AG04450 (cell line): ENCODE results near the gene PROSER2. TPM values are rescaled to one million over a fixed set of nuclear protein-coding genes. Genes with fewer than 3 reads are reported as not detected.
A peak's percentile ranks its signal among the peaks of the same experiment; 100 is the strongest.

Source experiments
- CTCF ChIA-PET: fragments of 300-600, 350-600 bp; formaldehyde crosslinking; extraction: SDS; loops from one replicate; lab custom pipeline; 2022; ENCODE audit warnings: antibody characterized with exemption, inconsistent platforms; lab: Charles Lee
- POLR2A ChIA-PET: fragments of 350-600 bp; formaldehyde crosslinking; extraction: SDS; loops from one replicate; lab custom pipeline; 2021; ENCODE audit warnings: antibody characterized with exemption, inconsistent platforms; lab: Yijun Ruan, JAX
- DNase-seq: peaks from one replicate; pipeline ENCODE4 v3.0.0-alpha.2; 2011; ENCODE audit warnings: low read depth, low spot score
- H3K27ac ChIP-seq: one replicate; pipeline ENCODE4 v1.5.1; 2012; ENCODE audit warnings: low read depth, low read length, control low read depth
- H3K27me3 ChIP-seq: one replicate; pipeline ENCODE4 v1.6.0; 2012; ENCODE audit warnings: low read length; ENCODE audit not compliant: control insufficient read depth, insufficient read depth
- H3K4me3 ChIP-seq: 2 replicates; pipeline ENCODE4 v1.5.1; 2011; ENCODE audit warnings: mild to moderate bottlenecking, low read depth, low read length, control low read depth
- H3K9me3 ChIP-seq: 2 replicates; pipeline ENCODE4 v1.5.1; 2012; ENCODE audit warnings: low read length; ENCODE audit not compliant: control insufficient read depth, insufficient read depth
- polyA plus RNA-seq: library from polyadenylated mRNA; depleted of rRNA; stranded (reverse); fragments of >200 nt; gene quantifications from 2 replicates; pipeline ENCODE4 v1.2.3, GENCODE V29; 2011
- TF ChIP-seq, protein P1 (sequence below): IDR thresholded peaks from 2 replicates; pipeline ENCODE4 v1.5.1; 2011; ENCODE audit warnings: low read depth, low read length, control low read depth, inconsistent platforms

The PROSER2 gene
- polyA plus RNA-seq, 1 experiment, result 0.53 TPM

DNA sequence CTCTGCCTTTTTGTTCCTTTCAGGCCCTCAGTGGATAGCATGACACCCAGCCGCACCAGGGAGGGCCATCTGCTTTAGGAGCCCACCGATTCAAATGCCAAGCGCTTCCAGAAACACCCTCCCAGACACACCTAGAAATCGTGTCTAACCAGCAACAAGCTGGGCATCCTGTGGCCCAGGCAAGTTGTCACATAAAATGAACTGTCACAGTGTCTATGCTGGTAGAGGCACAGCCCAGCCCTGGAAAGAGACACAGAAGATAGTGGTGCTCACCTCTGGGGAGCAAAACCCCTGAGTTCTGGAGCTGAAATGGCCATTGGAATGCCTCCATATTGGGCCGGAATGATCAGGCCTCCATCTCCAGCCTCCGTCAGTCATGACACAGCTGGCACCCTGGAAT lies 42.0 kb upstream of the PROSER2 start:
- no peak overlapping the region for H3K4me3 ChIP-seq

DNA sequence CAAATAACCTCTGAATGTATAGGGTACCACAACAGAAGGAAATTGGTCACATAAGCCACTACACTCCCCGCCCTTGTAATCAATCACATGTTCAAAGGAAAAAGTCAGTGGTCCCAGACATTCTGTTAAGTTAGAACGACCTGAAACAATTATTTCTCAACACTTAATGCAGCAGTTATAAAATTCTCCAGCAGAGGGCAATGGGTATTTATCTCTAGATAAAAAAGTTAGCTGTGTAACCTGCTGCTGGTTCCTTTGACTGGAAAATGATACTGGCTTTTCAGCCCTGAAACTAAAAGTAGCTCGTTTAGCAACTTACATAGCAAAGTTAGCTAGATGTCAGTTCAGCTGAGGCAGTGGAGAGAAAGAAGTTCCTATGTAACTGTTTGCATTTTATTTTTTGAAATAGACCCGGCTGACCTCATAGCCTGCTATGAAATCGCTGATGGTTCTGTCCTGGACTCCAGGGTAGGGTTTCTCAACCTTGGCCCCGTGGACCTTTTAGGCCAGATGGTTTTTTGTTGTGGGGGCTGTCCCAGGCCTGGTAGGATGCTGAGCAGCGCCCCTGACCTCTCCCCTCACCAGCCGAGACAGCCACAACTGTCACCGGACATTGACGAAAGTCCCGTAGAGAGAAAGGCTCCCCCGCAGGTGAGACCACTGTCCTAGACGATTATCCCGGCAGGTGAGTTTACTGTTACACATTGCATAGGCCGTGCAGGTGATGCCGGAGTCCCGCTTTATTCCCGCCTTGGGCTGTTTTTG lies 40.2 kb upstream of the PROSER2 start:
- POLR2A ChIA-PET, result no interaction called here
- no peak overlapping the region for H3K4me3 ChIP-seq
- peak; percentile 32 for DNase-seq
- CTCF ChIA-PET, result interaction anchor here (0.6 to 5.1 kb wide), 35 partner anchors 8 to 358 kb away, joined by 3 to 68 read pairs (median 4); no protein-coding TSS in a partner anchor
- H3K27ac ChIP-seq, result no peak overlapping the region
- peaks cover 5% of the 10 kb centered on the region for H3K27me3 ChIP-seq
- no peaks in the 10 kb centered on the region for H3K9me3 ChIP-seq
- TF ChIP-seq, protein P1, sequence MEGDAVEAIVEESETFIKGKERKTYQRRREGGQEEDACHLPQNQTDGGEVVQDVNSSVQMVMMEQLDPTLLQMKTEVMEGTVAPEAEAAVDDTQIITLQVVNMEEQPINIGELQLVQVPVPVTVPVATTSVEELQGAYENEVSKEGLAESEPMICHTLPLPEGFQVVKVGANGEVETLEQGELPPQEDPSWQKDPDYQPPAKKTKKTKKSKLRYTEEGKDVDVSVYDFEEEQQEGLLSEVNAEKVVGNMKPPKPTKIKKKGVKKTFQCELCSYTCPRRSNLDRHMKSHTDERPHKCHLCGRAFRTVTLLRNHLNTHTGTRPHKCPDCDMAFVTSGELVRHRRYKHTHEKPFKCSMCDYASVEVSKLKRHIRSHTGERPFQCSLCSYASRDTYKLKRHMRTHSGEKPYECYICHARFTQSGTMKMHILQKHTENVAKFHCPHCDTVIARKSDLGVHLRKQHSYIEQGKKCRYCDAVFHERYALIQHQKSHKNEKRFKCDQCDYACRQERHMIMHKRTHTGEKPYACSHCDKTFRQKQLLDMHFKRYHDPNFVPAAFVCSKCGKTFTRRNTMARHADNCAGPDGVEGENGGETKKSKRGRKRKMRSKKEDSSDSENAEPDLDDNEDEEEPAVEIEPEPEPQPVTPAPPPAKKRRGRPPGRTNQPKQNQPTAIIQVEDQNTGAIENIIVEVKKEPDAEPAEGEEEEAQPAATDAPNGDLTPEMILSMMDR, result peak; percentile 80

More for the DNA sequence above, 42.0 kb upstream of the PROSER2 start:
- Histone ChIP-seq H3K9me3 (no peaks in the 10 kb centered on the region), H3K27me3 (peaks cover 5% of the 10 kb centered on the region), H3K27ac (no peak overlapping the region)
- ChIA-PET CTCF (interaction anchor here (3.4 to 5.1 kb wide), 2 partner anchors 38 to 205 kb away, joined by 33 to 68 read pairs; no protein-coding TSS in a partner anchor), POLR2A (no interaction called here)
- no peak for DNase-seq
- TF ChIP-seq, protein P1, result no peak

DNA sequence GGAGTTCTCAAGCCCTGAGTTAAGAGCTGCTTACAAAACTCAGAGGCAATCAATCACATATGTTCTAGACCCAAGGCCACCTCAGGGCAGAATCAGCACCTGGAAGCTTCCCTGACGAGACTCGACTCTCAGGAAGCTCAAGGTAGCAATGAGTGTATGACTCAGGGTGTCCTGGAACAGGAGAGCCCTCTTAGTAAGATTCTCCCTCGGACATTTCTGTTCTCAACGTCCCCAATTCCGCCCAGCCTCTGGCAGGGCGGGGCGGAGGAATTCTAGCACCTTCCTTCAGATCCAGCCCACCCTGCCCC lies 39.6 kb upstream of the PROSER2 start:
- Histone ChIP-seq H3K4me3 (no peak overlapping the region), H3K27me3 (peaks cover 5% of the 10 kb centered on the region), H3K9me3 (no peaks in the 10 kb centered on the region), H3K27ac (no peak overlapping the region)
- TF ChIP-seq, protein P1, result no peak
- ChIA-PET POLR2A (no interaction called here), CTCF (interaction anchor here (0.6 to 5.1 kb wide), 33 partner anchors 10 to 1655 kb away, joined by 3 to 68 read pairs (median 4); no protein-coding TSS in a partner anchor)
- no peak for DNase-seq

DNA sequence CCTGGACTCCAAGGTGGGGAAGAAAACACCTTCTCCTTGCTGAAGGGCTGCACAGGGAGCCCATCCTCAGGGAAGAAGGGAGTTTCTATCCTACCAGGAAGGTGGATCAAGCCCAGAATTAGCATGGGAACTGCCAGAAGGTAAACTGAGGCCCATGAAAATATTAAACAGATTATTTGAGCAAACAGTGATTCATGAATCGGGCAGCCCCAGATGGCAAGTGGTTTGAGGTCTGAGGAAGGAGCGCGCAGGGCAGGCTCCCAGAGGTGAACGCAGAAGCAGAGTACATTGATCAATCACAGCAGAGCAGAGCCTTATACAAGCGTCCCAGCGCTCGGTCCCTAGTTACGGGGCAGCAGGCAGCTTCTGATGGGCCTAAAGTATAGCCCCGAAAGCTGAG lies 35.8 kb upstream of the PROSER2 start:
- CTCF ChIA-PET, result interaction anchor here (0.6 kb wide), 1 partner anchor 32 kb away, joined by 3 read pairs; no protein-coding TSS in a partner anchor
- Histone ChIP-seq H3K4me3 (no peak overlapping the region), H3K9me3 (no peaks in the 10 kb centered on the region), H3K27me3 (no peaks in the 10 kb centered on the region), H3K27ac (no peak overlapping the region)
- POLR2A ChIA-PET, result no interaction called here
- no peak for DNase-seq
- TF ChIP-seq, protein P1, result no peak

DNA sequence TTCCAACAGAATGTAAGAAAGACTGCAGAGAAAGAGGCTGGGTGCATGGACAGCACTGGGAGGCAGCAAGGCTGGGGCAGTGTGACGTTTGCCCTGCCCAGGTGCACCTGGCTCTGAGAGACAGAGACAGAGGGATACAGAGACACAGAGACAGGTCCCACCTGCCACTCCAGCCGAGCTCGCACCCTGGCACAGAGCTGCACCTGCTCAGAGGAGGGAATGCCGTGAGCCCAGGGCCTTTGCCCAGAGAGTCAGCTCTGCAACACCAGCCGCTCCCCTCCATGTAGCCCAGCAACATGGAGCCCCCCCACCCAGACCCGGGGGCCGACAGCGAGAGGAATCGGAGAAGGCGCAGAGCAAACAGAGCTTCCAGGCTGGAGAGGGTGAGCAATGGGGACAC lies 35.3 kb upstream of the PROSER2 start:
- CTCF ChIA-PET, result interaction anchor here (0.6 kb wide), 1 partner anchor 31 kb away, joined by 3 read pairs; no protein-coding TSS in a partner anchor
- POLR2A ChIA-PET, result no interaction called here
- Histone ChIP-seq H3K27me3 (no peaks in the 10 kb centered on the region), H3K27ac (no peak overlapping the region), H3K4me3 (no peak overlapping the region), H3K9me3 (no peaks in the 10 kb centered on the region)
- DNase-seq, result no peak
- TF ChIP-seq, protein P1, result no peak
